A673 (cell line): Measurements from ENCODE around the gene UBXN10.

Experiments used
- CTCF ChIP-seq: fragments of 300-800, 200-600 bp; sonication (generic); conservative IDR thresholded peaks from 2 replicates; pipeline ENCODE4 v1.5.1; 2017; ENCODE audit warnings: low read depth, mild to moderate bottlenecking, antibody characterized with exemption, low read length, moderate library complexity, mixed read lengths
- EZH2 ChIP-seq: fragments of 200-600 bp; sonication (generic); IDR thresholded peaks from 2 replicates; pipeline ENCODE4 v1.6.1; 2017; ENCODE audit warnings: borderline replicate concordance, low read depth, mild to moderate bottlenecking, mixed read lengths, antibody characterized with exemption, low read length; ENCODE audit not compliant: poor library complexity, severe bottlenecking

GRCh38 chr1:20194224-20194623 is 8.3 kb downstream of the UBXN10 start:
- TF ChIP-seq CTCF (no peak), EZH2 (no peak)
